Ishikawa (cell line): ENCODE data around the gene PRKCZ.

Source experiments
- CEBPB ChIP-seq: IDR thresholded peaks from 2 replicates; pipeline ENCODE4 v1.6.1; 2012
- CREB1 ChIP-seq: IDR thresholded peaks from 2 replicates; pipeline ENCODE4 v1.6.1; 2012; ENCODE audit warnings: low read depth
- EGR1 ChIP-seq: IDR thresholded peaks from 2 replicates; pipeline ENCODE4 v1.6.1; 2012
- EP300 ChIP-seq: IDR thresholded peaks from 2 replicates; pipeline ENCODE4 v1.6.1; 2012; ENCODE audit warnings: borderline replicate concordance
- FOXM1 ChIP-seq: IDR thresholded peaks from 2 replicates; pipeline ENCODE4 v1.6.1; 2012; ENCODE audit warnings: low read depth, borderline replicate concordance
- MAX ChIP-seq: IDR thresholded peaks from 2 replicates; pipeline ENCODE4 v1.6.1; 2012
- NFIC ChIP-seq: IDR thresholded peaks from 2 replicates; pipeline ENCODE4 v1.6.1; 2012
- RAD21 ChIP-seq: IDR thresholded peaks from 2 replicates; pipeline ENCODE4 v1.6.1; 2012; ENCODE audit warnings: low read depth
- REST ChIP-seq: IDR thresholded peaks from 2 replicates; pipeline ENCODE4 v1.6.1; 2012; ENCODE audit warnings: low read depth, mild to moderate bottlenecking
- TAF1 ChIP-seq: IDR thresholded peaks from 2 replicates; pipeline ENCODE4 v1.6.1; 2012; ENCODE audit warnings: low read depth, mild to moderate bottlenecking
- TCF12 ChIP-seq: IDR thresholded peaks from 2 replicates; pipeline ENCODE4 v1.6.1; 2012; ENCODE audit warnings: low read depth
- TEAD4 ChIP-seq: IDR thresholded peaks from 2 replicates; pipeline ENCODE4 v1.6.1; 2012
- USF1 ChIP-seq: IDR thresholded peaks from 2 replicates; pipeline ENCODE4 v1.6.1; 2012
- YY1 ChIP-seq: IDR thresholded peaks from 2 replicates; pipeline ENCODE4 v1.6.1; 2012; ENCODE audit warnings: low read depth

- TF ChIP-seq NFIC (no peak), EP300 (no peak), CEBPB (no peak), TAF1 (no peak; the same call in 1 of the 2 replicates), EGR1 (0 out of 2 replicates have a peak, but pooled peaks have one; percentile 24), MAX (peak; percentile 74), RAD21 (no peak), REST (no peak), YY1 (no peak), TCF12 (0 out of 2 replicates have a peak, but pooled peaks have one; percentile 46), TEAD4 (no peak), FOXM1 (no peak), USF1 (no peak), CREB1 (no peak)
Measured at GRCh38 chr1:2205191-2205952, 155.2 kb downstream of the PRKCZ start.
